ENCODE data around the gene CDK10. TPM values are rescaled to one million over a fixed set of nuclear protein-coding genes. Genes with fewer than 3 reads are reported as not detected.
"Not testable (repeated sequence)": the region's sequence is repeated elsewhere in the genome, so short reads cannot be mapped to it uniquely, and the experiment has no call there.

CDK10 gene
- total RNA-seq, 1 experiment from 2014 or later, result 52.6 TPM

GRCh38 chr16:89688395-89688794 is 1.9 kb downstream of the CDK10 start:
- Histone ChIP-seq H3K4me3 (ENCODE audit: low read depth in 2 of 2, low read length in 2 of 2) (no peak overlapping the region), H3K36me3 (ENCODE audit: control insufficient read depth, insufficient read depth, low read length) (no peaks in the 10 kb centered on the region; the same call in 1 of the 2 replicates), H3K9me3 (ENCODE audit: control insufficient read depth, insufficient read depth, low read depth, low read length) (no peaks in the 10 kb centered on the region), H3K4me1 (ENCODE audit: control insufficient read depth, insufficient read depth, low read length) (peaks cover 3% of the 10 kb centered on the region; the same call in 1 of the 2 replicates), H3K27me3 (ENCODE audit: control insufficient read depth, insufficient read depth, low read length) (no peaks in the 10 kb centered on the region), H3K27ac (ENCODE audit: low read length) (no peak overlapping the region)
- no peak for ATAC-seq
- ChIA-PET CTCF (no interaction called here), POLR2A (no interaction called here)
- intact Hi-C loops (cut with micrococcal nuclease; ENCODE audit: unreplicated experiment) (no loop called here), in situ Hi-C loops (cut with HindIII; ENCODE audit: low pct_unique_long_range_greater_than_20kb, low sequenced_read_pairs) (no loop called here)
- BruUV-seq (replicated peaks), result no TSS peak
- TF ChIP-seq REST (IDR thresholded peaks at IDR 0.05; ENCODE audit: insufficient read depth in 1 of 2, low read depth in 2 of 2, low read length in 1 of 2), result no peak
- TF ChIP-seq SIN3A (IDR thresholded peaks at IDR 0.05; ENCODE audit: borderline replicate concordance, insufficient read depth, low read depth, low read length), result no peak
- TF ChIP-seq TCF7L2 (IDR thresholded peaks at IDR 0.05; ENCODE audit: low read depth, low read length), result no peak
- TF ChIP-seq POLR2AphosphoS5 (IDR thresholded peaks at IDR 0.05; ENCODE audit: low read depth, low read length), result no peak
- no peak for TF ChIP-seq CTCF (IDR thresholded peaks at IDR 0.05)
- no peak for DNase-seq (ENCODE audit: low read depth, low spot score)

- Histone ChIP-seq H3K36me3 (ENCODE audit: control insufficient read depth, insufficient read depth, low read length) (no peaks in the 10 kb centered on the region; the same call in 1 of the 2 replicates), H3K4me3 (ENCODE audit: low read depth in 2 of 2, low read length in 2 of 2) (no peak overlapping the region), H3K27ac (ENCODE audit: low read length) (no peak overlapping the region), H3K9me3 (ENCODE audit: control insufficient read depth, insufficient read depth, low read depth, low read length) (no peaks in the 10 kb centered on the region), H3K27me3 (ENCODE audit: control insufficient read depth, insufficient read depth, low read length) (no peaks in the 10 kb centered on the region), H3K4me1 (ENCODE audit: control insufficient read depth, insufficient read depth, low read length) (peaks cover 3% of the 10 kb centered on the region; the same call in 1 of the 2 replicates)
- intact Hi-C loops (cut with micrococcal nuclease; ENCODE audit: unreplicated experiment) (no loop called here), in situ Hi-C loops (cut with HindIII; ENCODE audit: low pct_unique_long_range_greater_than_20kb, low sequenced_read_pairs) (no loop called here)
- ATAC-seq, result no peak
- CTCF ChIA-PET, result no interaction called here
- TF ChIP-seq POLR2AphosphoS5 (IDR thresholded peaks at IDR 0.05; ENCODE audit: low read depth, low read length) (no peak), SIN3A (IDR thresholded peaks at IDR 0.05; ENCODE audit: borderline replicate concordance, insufficient read depth, low read depth, low read length) (no peak), TCF7L2 (IDR thresholded peaks at IDR 0.05; ENCODE audit: low read depth, low read length) (no peak), REST (IDR thresholded peaks at IDR 0.05; ENCODE audit: insufficient read depth in 1 of 2, low read depth in 2 of 2, low read length in 1 of 2) (no peak), CTCF (IDR thresholded peaks at IDR 0.05) (no peak)
- POLR2A ChIA-PET, result interaction anchor here (0.6 kb wide), 1 partner anchor 27 kb away, joined by 3 read pairs; no protein-coding TSS in a partner anchor
- DNase-seq (ENCODE audit: low read depth, low spot score), result no peak
- BruUV-seq (replicated peaks), result no TSS peak
These were observed 2.7 kb downstream of the CDK10 start for GRCh38 chr16:89689142-89689541.

GRCh38 chr16:89689621-89690020 is 3.1 kb downstream of the CDK10 start:
- CTCF ChIA-PET; H3K27me3 ChIP-seq (ENCODE audit: control insufficient read depth, insufficient read depth, low read length); H3K36me3 ChIP-seq (ENCODE audit: control insufficient read depth, insufficient read depth, low read length); H3K9me3 ChIP-seq (ENCODE audit: control insufficient read depth, insufficient read depth, low read depth, low read length); H3K4me3 ChIP-seq (ENCODE audit: low read depth in 2 of 2, low read length in 2 of 2); intact Hi-C loops (cut with micrococcal nuclease; ENCODE audit: unreplicated experiment); in situ Hi-C loops (cut with HindIII; ENCODE audit: low pct_unique_long_range_greater_than_20kb, low sequenced_read_pairs); DNase-seq (ENCODE audit: low read depth, low spot score); H3K27ac ChIP-seq (ENCODE audit: low read length); POLR2A ChIA-PET; ATAC-seq; BruUV-seq (replicated peaks); H3K4me1 ChIP-seq (ENCODE audit: control insufficient read depth, insufficient read depth, low read length): not testable (repeated sequence)
